ENCODE results near the gene GPATCH1. TPM values are rescaled to one million over a fixed set of nuclear protein-coding genes. Genes with fewer than 3 reads are reported as not detected.

Gene GPATCH1
- total and polyA plus RNA-seq, 2 of the 13 experiments (the other 11 are each of a cell fraction or from before 2014, with no cell fraction given): 6.8 to 6.9 TPM

- no peak for TF ChIP-seq FOXP4 (CRISPR knock-in tag; IDR thresholded peaks at IDR 0.05)
- TF ChIP-seq MBD4 (IDR thresholded peaks at IDR 0.05; ENCODE audit: borderline replicate concordance, low read length): no peak
- no peak for TF ChIP-seq ZNF510 (CRISPR knock-in tag; IDR thresholded peaks at IDR 0.05; ENCODE audit: low read depth)
- no peak for TF ChIP-seq PLSCR1 (CRISPR knock-in tag; IDR thresholded peaks at IDR 0.05; ENCODE audit: borderline replicate concordance)
- no peak for TF ChIP-seq ZNF549 (CRISPR knock-in tag; IDR thresholded peaks at IDR 0.05)
- no peak for TF ChIP-seq ZNF773 (CRISPR knock-in tag; IDR thresholded peaks at IDR 0.05; ENCODE audit: borderline replicate concordance)
- TF ChIP-seq SOX13 (IDR thresholded peaks at IDR 0.05): no peak
- TF ChIP-seq SOX13 (CRISPR knock-in tag; conservative IDR thresholded peaks at IDR 0.05 in 1 of 2, IDR thresholded peaks at IDR 0.05 in 1 of 2): no peak
- no peak for TF ChIP-seq TRIM22 (IDR thresholded peaks at IDR 0.05)
- TF ChIP-seq TFDP2 (CRISPR knock-in tag; IDR thresholded peaks at IDR 0.05): no peak
- peak; percentile 61; the same call in 1 of the 2 replicates for TF ChIP-seq TFDP1 (CRISPR knock-in tag; IDR thresholded peaks at IDR 0.05; ENCODE audit: borderline replicate concordance)
- no peak for TF ChIP-seq AGO1 (IDR thresholded peaks at IDR 0.05; ENCODE audit: low read depth, low read length, poor library complexity, severe bottlenecking)
- no peak for TF ChIP-seq ZNF713 (CRISPR knock-in tag; IDR thresholded peaks at IDR 0.05)
- TF ChIP-seq ZZZ3 (CRISPR knock-in tag; IDR thresholded peaks at IDR 0.05; ENCODE audit: borderline replicate concordance): no peak
- no peak for TF ChIP-seq NFYC (CRISPR knock-in tag; IDR thresholded peaks at IDR 0.05)
- TF ChIP-seq ZNF616 (CRISPR knock-in tag; IDR thresholded peaks at IDR 0.05; ENCODE audit: low read depth): no peak
- TF ChIP-seq ZSCAN22 (CRISPR knock-in tag; IDR thresholded peaks at IDR 0.05): no peak
- no peak for TF ChIP-seq HMGXB3 (CRISPR knock-in tag; IDR thresholded peaks at IDR 0.05; ENCODE audit: borderline replicate concordance)
These were observed 16.0 kb upstream of the GPATCH1 start, which contains the start of gene RHPN2 (continued) for GRCh38 chr19:33064792-33065550.
